ENCODE measurements around the gene FHIP1B.

DNA sequence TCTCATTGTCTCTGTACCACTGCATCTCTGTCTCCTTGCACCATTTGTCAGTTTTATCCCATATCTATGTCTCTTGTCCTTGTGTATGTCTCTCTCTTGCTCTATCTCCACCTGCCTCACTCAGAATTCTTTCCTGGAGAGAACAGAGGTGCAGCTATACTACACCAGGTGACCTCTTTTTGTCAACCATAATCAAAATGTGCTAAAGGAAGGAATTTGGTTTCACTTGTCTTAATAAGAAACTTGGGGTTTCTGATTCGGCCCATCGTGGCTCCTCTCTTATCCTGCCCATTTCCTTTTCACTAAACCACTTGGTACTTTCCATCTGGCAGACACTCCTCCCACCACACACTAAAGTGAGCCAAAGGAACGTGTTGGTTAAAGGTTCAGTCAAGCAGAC lies 31.1 kb downstream of the FHIP1B start:
- TF ChIP-seq, protein P1, sequence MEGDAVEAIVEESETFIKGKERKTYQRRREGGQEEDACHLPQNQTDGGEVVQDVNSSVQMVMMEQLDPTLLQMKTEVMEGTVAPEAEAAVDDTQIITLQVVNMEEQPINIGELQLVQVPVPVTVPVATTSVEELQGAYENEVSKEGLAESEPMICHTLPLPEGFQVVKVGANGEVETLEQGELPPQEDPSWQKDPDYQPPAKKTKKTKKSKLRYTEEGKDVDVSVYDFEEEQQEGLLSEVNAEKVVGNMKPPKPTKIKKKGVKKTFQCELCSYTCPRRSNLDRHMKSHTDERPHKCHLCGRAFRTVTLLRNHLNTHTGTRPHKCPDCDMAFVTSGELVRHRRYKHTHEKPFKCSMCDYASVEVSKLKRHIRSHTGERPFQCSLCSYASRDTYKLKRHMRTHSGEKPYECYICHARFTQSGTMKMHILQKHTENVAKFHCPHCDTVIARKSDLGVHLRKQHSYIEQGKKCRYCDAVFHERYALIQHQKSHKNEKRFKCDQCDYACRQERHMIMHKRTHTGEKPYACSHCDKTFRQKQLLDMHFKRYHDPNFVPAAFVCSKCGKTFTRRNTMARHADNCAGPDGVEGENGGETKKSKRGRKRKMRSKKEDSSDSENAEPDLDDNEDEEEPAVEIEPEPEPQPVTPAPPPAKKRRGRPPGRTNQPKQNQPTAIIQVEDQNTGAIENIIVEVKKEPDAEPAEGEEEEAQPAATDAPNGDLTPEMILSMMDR (IDR thresholded peaks at IDR 0.05): no peak
- TF ChIP-seq POLR2A (IDR thresholded peaks at IDR 0.05): no peak
